Smooth muscle cell (in vitro differentiated cells): ENCODE measurements around the gene COPZ1. TPM values are rescaled to one million over a fixed set of nuclear protein-coding genes. Genes with fewer than 3 reads are reported as not detected.
A peak's percentile ranks its signal among the peaks of the same experiment; 100 is the strongest.

Source experiments
- DNase-seq: peaks from one replicate; lab custom pipeline; 2025; ENCODE audit not compliant: unreplicated experiment; lab: John Stamatoyannopoulos, UW
- H2AFZ ChIP-seq: fragments of 200-600 bp; sonication (generic); 2 replicates; pipeline ENCODE4 v1.6.0; 2016; ENCODE audit warnings: antibody characterized with exemption, low read depth, mild to moderate bottlenecking
- H3F3A ChIP-seq: fragments of 200-600 bp; sonication (generic); 2 replicates; pipeline ENCODE4 v1.6.0; 2017; ENCODE audit warnings: antibody characterized with exemption, low read depth
- H3K27ac ChIP-seq: fragments of 200-600 bp; sonication (generic); 2 replicates; pipeline ENCODE4 v1.5.1; 2016; ENCODE audit warnings: low read depth, mild to moderate bottlenecking
- H3K27me3 ChIP-seq: fragments of 200-600 bp; sonication (generic); 2 replicates; pipeline ENCODE4 v1.6.1; 2016; ENCODE audit warnings: low read depth, mild to moderate bottlenecking
- H3K36me3 ChIP-seq: fragments of 200-600 bp; sonication (generic); 2 replicates; pipeline ENCODE4 v1.5.1; 2016; ENCODE audit warnings: low read depth
- H3K4me1 ChIP-seq: fragments of 200-600 bp; sonication (generic); 2 replicates; pipeline ENCODE4 v1.5.1; 2016; ENCODE audit warnings: low read depth
- H3K4me2 ChIP-seq: fragments of 200-600 bp; sonication (generic); 2 replicates; pipeline ENCODE4 v1.6.0; 2016; ENCODE audit warnings: mild to moderate bottlenecking
- H3K4me3 ChIP-seq: fragments of 200-600 bp; sonication (generic); 2 replicates; pipeline ENCODE4 v1.5.1; 2016; ENCODE audit warnings: mild to moderate bottlenecking
- H3K79me2 ChIP-seq: fragments of 200-600 bp; sonication (generic); 2 replicates; pipeline ENCODE4 v1.6.0; 2016; ENCODE audit warnings: low read depth, mild to moderate bottlenecking
- H3K9ac ChIP-seq: fragments of 200-600 bp; sonication (generic); 2 replicates; pipeline ENCODE4 v1.6.0; 2016; ENCODE audit warnings: low read depth
- H3K9me3 ChIP-seq: fragments of 200-600 bp; sonication (generic); replicated peaks from 2 replicates; pipeline ENCODE4 v1.5.1; 2016; ENCODE audit warnings: low read depth
- H4K20me1 ChIP-seq: fragments of 200-600 bp; sonication (generic); 2 replicates; pipeline ENCODE4 v1.6.0; 2016; ENCODE audit warnings: low read depth
- WGBS: methylation state at CpG from one replicate; pipeline ENCODE4 v1.1.7; 2016; ENCODE audit warnings: low lambda C conversion rate; 5-methylcytosine and 5-hydroxymethylcytosine counted together
- microRNA counts: library from miRNA; unstranded; fragments of <30 nt; microRNA quantifications from one replicate; lab custom pipeline; 2016
- microRNA-seq: library from miRNA; unstranded; fragments of <30 nt; microRNA quantifications from one replicate; pipeline ENCODE4, GENCODE V29; 2016; ENCODE audit warnings: borderline number of aligned reads
- polyA plus RNA-seq: library from polyadenylated mRNA; unstranded; fragments of >200 nt; fragmentation: Nextera tagmentation; extraction: Ambion mirVana; gene quantifications from 2 replicates; pipeline ENCODE4 v1.2.1, GENCODE V29; 2016
- small RNA-seq: library from RNA; depleted of rRNA; stranded (forward); fragments of <200 nt; gene quantifications from one replicate; pipeline ENCODE3, GENCODE V24; 2014
- total RNA-seq: library from RNA; depleted of rRNA; stranded (reverse); fragments of >200 nt; gene quantifications from 2 replicates; pipeline ENCODE4 v1.2.3, GENCODE V29; 2014
- TF ChIP-seq, protein P1 (sequence below): fragments of 200-600 bp; sonication (generic); IDR thresholded peaks from 2 replicates; pipeline ENCODE4 v1.5.1; 2017; ENCODE audit warnings: borderline replicate concordance, mild to moderate bottlenecking, antibody characterized with exemption; ENCODE audit not compliant: insufficient read depth, poor library complexity, severe bottlenecking

COPZ1 gene
- total and polyA plus RNA-seq, 2 experiments from 2014 or later = 147 to 214 TPM

DNA sequence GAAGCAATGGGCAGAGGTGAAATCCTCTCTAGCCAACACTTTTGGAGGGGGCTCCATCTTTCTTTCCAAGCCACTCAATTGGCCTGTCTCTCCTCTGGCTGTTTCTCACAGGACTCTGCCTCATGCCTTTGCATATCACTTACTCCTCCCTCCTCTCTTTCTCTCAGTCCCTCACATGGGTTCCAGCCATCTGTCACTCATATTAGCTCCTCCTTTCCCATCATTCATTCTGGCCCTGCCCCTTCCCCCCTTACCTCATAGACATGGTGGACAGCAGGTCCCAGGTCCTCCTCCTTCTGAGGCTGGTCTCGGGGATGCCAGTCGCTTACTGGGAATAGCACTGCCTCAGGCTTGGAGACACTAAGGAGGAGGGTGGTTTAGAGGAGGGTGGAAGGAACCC is 76.2 kb downstream of the COPZ1 start:
- no peaks in the 10 kb centered on the region for H3K27me3 ChIP-seq
- 97% methylated on average over 2 of the region's 2 CpGs for WGBS
- H3K4me2 ChIP-seq = no peak overlapping the region
- H3K4me3 ChIP-seq = no peak overlapping the region
- no peaks in the 10 kb centered on the region for H3K79me2 ChIP-seq
- H4K20me1 ChIP-seq = peaks cover 15% of the 10 kb centered on the region
- no peak for DNase-seq
- peaks cover 38% of the 10 kb centered on the region for H3F3A ChIP-seq
- TF ChIP-seq, protein P1, sequence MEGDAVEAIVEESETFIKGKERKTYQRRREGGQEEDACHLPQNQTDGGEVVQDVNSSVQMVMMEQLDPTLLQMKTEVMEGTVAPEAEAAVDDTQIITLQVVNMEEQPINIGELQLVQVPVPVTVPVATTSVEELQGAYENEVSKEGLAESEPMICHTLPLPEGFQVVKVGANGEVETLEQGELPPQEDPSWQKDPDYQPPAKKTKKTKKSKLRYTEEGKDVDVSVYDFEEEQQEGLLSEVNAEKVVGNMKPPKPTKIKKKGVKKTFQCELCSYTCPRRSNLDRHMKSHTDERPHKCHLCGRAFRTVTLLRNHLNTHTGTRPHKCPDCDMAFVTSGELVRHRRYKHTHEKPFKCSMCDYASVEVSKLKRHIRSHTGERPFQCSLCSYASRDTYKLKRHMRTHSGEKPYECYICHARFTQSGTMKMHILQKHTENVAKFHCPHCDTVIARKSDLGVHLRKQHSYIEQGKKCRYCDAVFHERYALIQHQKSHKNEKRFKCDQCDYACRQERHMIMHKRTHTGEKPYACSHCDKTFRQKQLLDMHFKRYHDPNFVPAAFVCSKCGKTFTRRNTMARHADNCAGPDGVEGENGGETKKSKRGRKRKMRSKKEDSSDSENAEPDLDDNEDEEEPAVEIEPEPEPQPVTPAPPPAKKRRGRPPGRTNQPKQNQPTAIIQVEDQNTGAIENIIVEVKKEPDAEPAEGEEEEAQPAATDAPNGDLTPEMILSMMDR = no peak
- peaks cover 9% of the 10 kb centered on the region for H3K36me3 ChIP-seq
- no peak overlapping the region for H3K27ac ChIP-seq
- no peak overlapping the region for H2AFZ ChIP-seq
- no peak overlapping the region for H3K9ac ChIP-seq
- H3K9me3 ChIP-seq = no peaks in the 10 kb centered on the region
- no peaks in the 10 kb centered on the region for H3K4me1 ChIP-seq

MicroRNAs within 50 kb of the gene (microRNA counts, 767-probe panel; counts per million panel counts)
- 8,846 counts per million, percentile 66 among the panel's probes with 10 or more counts for microRNA hsa-miR-148b-3p (lab: Ali Mortazavi, UCI)

Small RNA genes lying within 50 kb of the gene (microRNA-seq; reads per million reads assigned to microRNA genes)
- 397 reads per million, percentile 72 among the genes with 10 or more reads in this experiment for gene MIR148B

Small RNA genes lying within 50 kb of the gene (small RNA-seq; reads per million reads assigned to genes)
- gene MIR148B (69.4 reads per million, percentile 97 among the genes with 10 or more reads in this experiment), gene RN7SL744P (not detected), gene RNU6-950P (not detected)

Other genes with a start within 250 kb of the COPZ1 start
- 36.7 and 39.4 TPM in 2 replicates for gene SMUG1, start 136.1 kb upstream of the COPZ1 start, total RNA-seq
- gene SMUG1, start 136.1 kb upstream of the COPZ1 start, polyA plus RNA-seq = 40.5 and 49.2 TPM in 2 replicates
- gene CBX5, start 45.0 kb upstream of the COPZ1 start, total RNA-seq = 58.9 and 67.4 TPM in 2 replicates
- 25.0 and 26.1 TPM in 2 replicates for gene CBX5, start 45.0 kb upstream of the COPZ1 start, polyA plus RNA-seq
- gene HNRNPA1, start 44.4 kb upstream of the COPZ1 start, total RNA-seq = 378 and 483 TPM in 2 replicates
- gene HNRNPA1, start 44.4 kb upstream of the COPZ1 start, polyA plus RNA-seq = 440 and 451 TPM in 2 replicates
- 0.13 TPM in 1 of 2 replicates, not detected in the other for gene NFE2, start 24.1 kb upstream of the COPZ1 start, total RNA-seq
- gene NFE2, start 24.1 kb upstream of the COPZ1 start, polyA plus RNA-seq = 0.24 and 1.9 TPM in 2 replicates
- gene GPR84, start 39.4 kb downstream of the COPZ1 start, total RNA-seq = 0.09 and 0.13 TPM in 2 replicates
- gene GPR84, start 39.4 kb downstream of the COPZ1 start, polyA plus RNA-seq = 0.46 TPM in 1 of 2 replicates, not detected in the other
- gene ZNF385A, start 59.6 kb downstream of the COPZ1 start, total RNA-seq = 9.3 and 20.2 TPM in 2 replicates
- gene ZNF385A, start 59.6 kb downstream of the COPZ1 start, polyA plus RNA-seq = 6.5 and 17.2 TPM in 2 replicates
- gene ITGA5, start 94.1 kb downstream of the COPZ1 start, total RNA-seq = 151 and 163 TPM in 2 replicates
- 192 and 202 TPM in 2 replicates for gene ITGA5, start 94.1 kb downstream of the COPZ1 start, polyA plus RNA-seq
- not detected in 2 replicates for gene GTSF1, start 148.5 kb downstream of the COPZ1 start, total RNA-seq
- gene GTSF1, start 148.5 kb downstream of the COPZ1 start, polyA plus RNA-seq = not detected in 2 replicates
- 0.04 TPM in 1 of 2 replicates, not detected in the other for gene NCKAP1L, start 172.6 kb downstream of the COPZ1 start, total RNA-seq
- not detected in 2 replicates for gene NCKAP1L, start 172.6 kb downstream of the COPZ1 start, polyA plus RNA-seq
- 0.04 TPM in 1 of 2 replicates, not detected in the other for gene PDE1B, start 224.5 kb downstream of the COPZ1 start, total RNA-seq
- not detected in 2 replicates for gene PDE1B, start 224.5 kb downstream of the COPZ1 start, polyA plus RNA-seq